Measurements from ENCODE around the gene DEFB132.
"Not testable (repeated sequence)": the region's sequence is repeated elsewhere in the genome, so short reads cannot be mapped to it uniquely, and the experiment has no call there.

The DEFB132 gene

GRCh38 chr20:226958-227357, 30.6 kb upstream of the DEFB132 start, which contains the start of gene DEFB129:
DEFB129 (plus strand) TSS chr20:227258; CDS start chr20:227289, 31 bp downstream.
- H3K27ac ChIP-seq, result no peak within 1 kb of the TSS
- no peaks in the 10 kb centered on the region for H3K9me3 ChIP-seq (ENCODE audit: low read depth, low read length)
- H3K4me3 ChIP-seq, result no peak within 1 kb of the TSS
- no peak within 1 kb of the TSS for H3K9ac ChIP-seq (ENCODE audit: insufficient read length)
- TF ChIP-seq POLR2AphosphoS5 (IDR thresholded peaks at IDR 0.05; ENCODE audit: borderline replicate concordance, low read depth, low read length), result no peak
- TF ChIP-seq FOXP2 (optimal IDR thresholded peaks at IDR 0.05; ENCODE audit: control extremely low read depth, extremely low read length, insufficient read depth), result no peak
- TF ChIP-seq EZH2 (IDR thresholded peaks at IDR 0.05), result no peak
- no peak for DNase-seq (ENCODE audit: low read depth, low spot score)
- no peaks in the 10 kb centered on the region for H3K36me3 ChIP-seq (ENCODE audit: insufficient read depth, low read length)

- H3K9ac ChIP-seq (ENCODE audit: insufficient read length), result no peak overlapping the region
- no peaks in the 10 kb centered on the region for H3K36me3 ChIP-seq (ENCODE audit: insufficient read depth, low read length)
- H3K27ac ChIP-seq, result no peak overlapping the region
- TF ChIP-seq EZH2 (IDR thresholded peaks at IDR 0.05) (no peak), FOXP2 (optimal IDR thresholded peaks at IDR 0.05; ENCODE audit: control extremely low read depth, extremely low read length, insufficient read depth) (no peak), POLR2AphosphoS5 (IDR thresholded peaks at IDR 0.05; ENCODE audit: borderline replicate concordance, low read depth, low read length) (no peak)
- no peaks in the 10 kb centered on the region for H3K9me3 ChIP-seq (ENCODE audit: low read depth, low read length)
- DNase-seq (ENCODE audit: low read depth, low spot score), result no peak
- H3K4me3 ChIP-seq, result no peak overlapping the region
These were observed 30.0 kb upstream of the DEFB132 start for GRCh38 chr20:227439-228105.

GRCh38 chr20:235891-236290, 21.6 kb upstream of the DEFB132 start:
- Histone ChIP-seq H3K9me3 (ENCODE audit: low read depth, low read length) (no peaks in the 10 kb centered on the region), H3K27ac (no peak overlapping the region), H3K4me3 (no peak overlapping the region), H3K36me3 (ENCODE audit: insufficient read depth, low read length) (no peaks in the 10 kb centered on the region), H3K9ac (ENCODE audit: insufficient read length) (no peak overlapping the region)
- TF ChIP-seq FOXP2 (optimal IDR thresholded peaks at IDR 0.05; ENCODE audit: control extremely low read depth, extremely low read length, insufficient read depth) (no peak), POLR2AphosphoS5 (IDR thresholded peaks at IDR 0.05; ENCODE audit: borderline replicate concordance, low read depth, low read length) (no peak)
- DNase-seq (ENCODE audit: low read depth, low spot score), result no peak

GRCh38 chr20:237489-237888, 20.0 kb upstream of the DEFB132 start:
- H3K9ac ChIP-seq (ENCODE audit: insufficient read length), result no peak overlapping the region
- DNase-seq (ENCODE audit: low read depth, low spot score), result no peak
- no peak for TF ChIP-seq POLR2AphosphoS5 (IDR thresholded peaks at IDR 0.05; ENCODE audit: borderline replicate concordance, low read depth, low read length)
- TF ChIP-seq FOXP2 (optimal IDR thresholded peaks at IDR 0.05; ENCODE audit: control extremely low read depth, extremely low read length, insufficient read depth), result no peak
- TF ChIP-seq EZH2 (IDR thresholded peaks at IDR 0.05), result no peak
- no peak overlapping the region for H3K27ac ChIP-seq
- H3K9me3 ChIP-seq (ENCODE audit: low read depth, low read length), result no peaks in the 10 kb centered on the region
- H3K4me3 ChIP-seq, result no peak overlapping the region
- H3K36me3 ChIP-seq (ENCODE audit: insufficient read depth, low read length), result no peaks in the 10 kb centered on the region

DNA sequence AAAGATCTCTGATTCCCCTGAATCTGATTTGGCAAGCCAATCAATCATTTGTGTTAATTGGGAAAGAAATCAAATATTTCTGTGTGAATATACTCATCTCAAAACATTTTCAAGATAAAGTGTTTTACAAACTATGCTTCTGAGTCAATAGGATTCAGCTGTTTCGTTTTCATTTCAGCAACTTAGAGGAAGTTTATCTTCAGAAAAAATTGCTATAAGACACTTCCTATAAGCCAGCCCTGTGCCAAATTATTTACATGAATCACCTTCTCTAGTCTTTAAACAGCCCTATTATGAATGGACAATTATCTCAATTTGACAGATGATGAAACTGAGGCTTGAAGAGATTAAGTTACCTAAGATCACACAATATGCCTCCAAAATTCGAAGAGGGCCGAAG, 19.6 kb upstream of the DEFB132 start:
- H3K27ac ChIP-seq, result no peak overlapping the region
- TF ChIP-seq EZH2 (IDR thresholded peaks at IDR 0.05) (no peak), POLR2AphosphoS5 (IDR thresholded peaks at IDR 0.05; ENCODE audit: borderline replicate concordance, low read depth, low read length) (no peak), FOXP2 (optimal IDR thresholded peaks at IDR 0.05; ENCODE audit: control extremely low read depth, extremely low read length, insufficient read depth) (no peak)
- H3K4me3 ChIP-seq, result no peak overlapping the region
- no peak for DNase-seq (ENCODE audit: low read depth, low spot score)
- H3K36me3 ChIP-seq (ENCODE audit: insufficient read depth, low read length), result no peaks in the 10 kb centered on the region
- H3K9me3 ChIP-seq (ENCODE audit: low read depth, low read length), result no peaks in the 10 kb centered on the region
- H3K9ac ChIP-seq (ENCODE audit: insufficient read length), result no peak overlapping the region

- Histone ChIP-seq H3K27ac (no peak overlapping the region), H3K36me3 (ENCODE audit: insufficient read depth, low read length) (no peaks in the 10 kb centered on the region), H3K4me3 (no peak overlapping the region), H3K9me3 (ENCODE audit: low read depth, low read length) (no peaks in the 10 kb centered on the region; the same call in 1 of the 2 replicates), H3K9ac (ENCODE audit: insufficient read length) (no peak overlapping the region)
- no peak for DNase-seq (ENCODE audit: low read depth, low spot score)
- TF ChIP-seq EZH2 (IDR thresholded peaks at IDR 0.05), result no peak
These were observed 14.6 kb upstream of the DEFB132 start for GRCh38 chr20:242905-243304.

DNA sequence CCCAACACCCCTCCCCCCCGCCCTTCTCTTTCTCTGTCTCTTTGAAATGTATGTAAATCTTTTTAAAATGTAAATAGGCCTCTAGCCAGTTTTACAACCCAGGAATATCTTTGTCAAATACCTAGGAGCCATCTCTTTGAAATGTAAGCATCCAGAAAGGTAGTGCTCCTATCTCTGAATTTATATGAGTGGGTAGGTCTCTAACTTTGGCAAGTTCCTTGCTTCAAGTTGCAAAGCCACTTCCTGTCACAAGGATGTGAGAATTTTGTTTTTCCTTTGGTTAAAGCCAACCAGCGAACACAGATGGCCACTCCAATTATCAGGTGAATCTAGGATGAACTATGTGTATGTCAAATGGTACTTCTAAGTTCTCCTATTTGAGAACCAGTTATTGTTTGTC, 6.2 kb upstream of the DEFB132 start:
- no peak overlapping the region for H3K4me3 ChIP-seq
- H3K27ac ChIP-seq, result no peak overlapping the region; the same call in 1 of the 2 replicates
- no peak for DNase-seq (ENCODE audit: low read depth, low spot score)
- H3K9ac ChIP-seq (ENCODE audit: insufficient read length), result no peak overlapping the region
- TF ChIP-seq FOXP2 (optimal IDR thresholded peaks at IDR 0.05; ENCODE audit: control extremely low read depth, extremely low read length, insufficient read depth) (no peak), EZH2 (IDR thresholded peaks at IDR 0.05) (no peak), POLR2AphosphoS5 (IDR thresholded peaks at IDR 0.05; ENCODE audit: borderline replicate concordance, low read depth, low read length) (no peak)
- H3K9me3 ChIP-seq (ENCODE audit: low read depth, low read length), result no peaks in the 10 kb centered on the region; the same call in 1 of the 2 replicates
- H3K36me3 ChIP-seq (ENCODE audit: insufficient read depth, low read length), result no peaks in the 10 kb centered on the region

- Histone ChIP-seq H3K9ac (ENCODE audit: insufficient read length) (no peak overlapping the region), H3K4me3 (no peak overlapping the region), H3K36me3 (ENCODE audit: insufficient read depth, low read length) (no peaks in the 10 kb centered on the region), H3K9me3 (ENCODE audit: low read depth, low read length) (no peaks in the 10 kb centered on the region), H3K27ac (no peak overlapping the region; the same call in 1 of the 2 replicates)
- TF ChIP-seq FOXP2 (optimal IDR thresholded peaks at IDR 0.05; ENCODE audit: control extremely low read depth, extremely low read length, insufficient read depth) (no peak), POLR2AphosphoS5 (IDR thresholded peaks at IDR 0.05; ENCODE audit: borderline replicate concordance, low read depth, low read length) (no peak), EZH2 (IDR thresholded peaks at IDR 0.05) (no peak)
- DNase-seq (ENCODE audit: low read depth, low spot score), result no peak
These were observed 4.7 kb upstream of the DEFB132 start for GRCh38 chr20:252801-253200.

DNA sequence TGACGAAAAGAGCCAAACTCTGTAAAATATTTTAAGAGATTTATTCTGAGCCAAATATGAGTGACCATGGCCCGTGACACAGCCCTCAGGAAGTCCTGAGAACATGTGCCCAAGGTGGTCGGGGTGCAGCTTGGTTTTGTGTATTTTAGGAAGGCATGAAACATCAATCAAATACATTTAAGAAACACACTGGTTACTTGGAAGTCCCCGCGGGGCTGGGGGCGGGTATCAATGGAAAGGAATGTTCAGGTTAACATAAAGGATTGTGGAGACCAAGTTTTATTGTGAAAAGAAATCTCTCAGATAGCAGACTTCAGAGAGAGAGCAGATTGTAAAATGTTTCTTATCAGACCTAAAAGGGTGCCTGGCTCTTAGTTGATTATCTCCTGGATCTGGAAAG, 4.1 kb upstream of the DEFB132 start:
- not testable (repeated sequence) for H3K36me3 ChIP-seq (ENCODE audit: insufficient read depth, low read length); DNase-seq (ENCODE audit: low read depth, low spot score); H3K4me3 ChIP-seq; H3K9ac ChIP-seq (ENCODE audit: insufficient read length); H3K27ac ChIP-seq; H3K9me3 ChIP-seq (ENCODE audit: low read depth, low read length)

Data from SK-N-MC (cell line).